ENCODE results near the gene LMX1A. TPM values are rescaled to one million over a fixed set of nuclear protein-coding genes. Genes with fewer than 3 reads are reported as not detected.

LMX1A gene
- total and polyA plus RNA-seq, 5 donors = not detected

DNA sequence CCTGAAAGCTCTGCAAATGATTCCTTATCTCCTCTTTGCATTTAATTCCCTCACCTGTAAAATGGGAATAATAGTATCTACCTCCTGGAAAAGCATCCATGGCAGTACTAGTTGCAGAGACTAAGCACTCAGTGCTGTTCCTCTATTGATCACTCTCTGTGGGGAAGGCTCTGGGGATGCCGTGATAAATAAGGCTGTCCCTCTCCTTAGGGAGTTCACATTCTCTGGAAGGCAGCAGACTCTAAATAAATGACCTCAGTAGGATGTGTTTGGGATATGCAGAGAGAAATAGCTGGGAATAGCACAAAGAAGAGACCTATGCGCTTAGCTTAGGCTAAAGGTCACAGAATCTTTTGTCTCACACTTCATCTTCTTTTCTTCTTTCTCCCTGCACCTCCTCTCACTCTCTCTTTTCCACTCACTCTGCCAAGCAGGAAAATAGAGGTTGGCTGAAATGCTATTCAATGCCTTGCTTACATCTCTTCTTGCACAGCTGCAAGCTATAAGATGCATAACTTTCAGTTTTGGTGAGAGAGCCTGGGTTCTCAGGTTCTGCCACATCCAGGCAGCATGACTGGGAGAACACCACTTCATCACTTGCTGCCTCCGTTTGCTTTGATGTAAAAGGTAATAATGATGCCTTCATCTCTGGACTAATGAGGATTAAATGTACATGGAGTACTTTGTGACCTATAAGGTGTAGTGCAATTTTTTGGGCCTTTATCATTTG lies 101.5 kb downstream of the LMX1A start:
- ATAC-seq = no peak
- intact Hi-C loops (cut with DNase I) = no loop called here
- no peak overlapping the region for H3K27ac ChIP-seq (ENCODE audit: low read length)
- no peaks in the 10 kb centered on the region for H3K9me3 ChIP-seq (ENCODE audit: control insufficient read depth, low read length)
- 54% methylated on average over 3 of the region's 3 CpGs for WGBS
- H3K4me1 ChIP-seq (ENCODE audit: control insufficient read depth, insufficient read depth, low read length) = no peaks in the 10 kb centered on the region
- peaks cover 4% of the 10 kb centered on the region for H3K27me3 ChIP-seq (ENCODE audit: control insufficient read depth, insufficient read depth)
- no peak for DNase-seq
- no peak overlapping the region for H3K4me3 ChIP-seq (ENCODE audit: low read length)

DNA sequence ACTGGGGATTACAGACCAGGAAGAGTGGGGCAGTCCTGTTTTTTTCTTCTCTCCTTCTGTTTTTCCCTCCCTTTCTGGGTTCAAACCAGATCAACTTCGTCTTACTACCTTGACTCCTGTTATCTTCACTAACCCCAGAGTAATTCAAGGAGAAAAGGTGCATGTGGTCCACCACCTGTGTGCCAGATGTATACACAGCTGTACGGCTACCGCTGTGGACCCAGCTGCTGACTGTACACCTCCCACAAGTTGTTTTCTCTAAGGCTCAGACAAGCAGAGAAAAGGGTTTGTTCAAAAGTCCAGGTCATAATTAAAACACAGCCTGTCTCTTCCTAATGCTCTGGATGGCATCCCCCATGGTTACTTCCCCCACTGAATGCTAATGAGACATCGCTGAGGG lies 102.1 kb downstream of the LMX1A start:
- Histone ChIP-seq H3K27me3 (ENCODE audit: control insufficient read depth, insufficient read depth) (peaks cover 4% of the 10 kb centered on the region), H3K4me1 (ENCODE audit: control insufficient read depth, insufficient read depth, low read length) (no peaks in the 10 kb centered on the region), H3K9me3 (ENCODE audit: control insufficient read depth, low read length) (no peaks in the 10 kb centered on the region), H3K4me3 (ENCODE audit: low read length) (no peak overlapping the region), H3K27ac (ENCODE audit: low read length) (no peak overlapping the region)
- ATAC-seq (no peak), DNase-seq (no peak)
- 77% methylated on average over 4 of the region's 4 CpGs for WGBS
- intact Hi-C loops (cut with DNase I) = no loop called here

DNA sequence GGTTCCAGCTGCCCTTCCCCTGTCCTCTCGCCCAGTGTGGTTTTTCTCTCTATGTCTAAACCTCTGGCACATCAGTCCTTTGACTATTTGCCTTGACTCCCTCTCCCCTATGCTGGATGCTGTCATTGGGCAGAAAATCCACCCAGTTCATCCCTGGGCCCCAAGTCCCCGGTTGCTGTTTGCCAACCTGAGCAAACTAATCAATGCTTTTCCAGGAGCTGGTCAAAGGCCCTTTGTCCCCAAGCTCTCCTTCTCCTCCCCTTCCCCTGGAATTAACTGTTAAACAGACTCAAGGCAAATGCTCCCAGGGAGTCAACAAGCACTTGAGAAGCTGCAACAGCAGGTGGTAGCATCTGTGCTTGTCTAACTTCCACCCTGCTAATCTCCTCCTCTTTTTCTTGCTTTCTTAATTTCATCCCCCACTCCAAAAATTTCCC lies 102.7 kb downstream of the LMX1A start:
- 42% methylated on average over 2 of the region's 2 CpGs for WGBS
- DNase-seq (no peak), ATAC-seq (no peak)
- H3K27me3 ChIP-seq (ENCODE audit: control insufficient read depth, insufficient read depth) = peaks cover 4% of the 10 kb centered on the region
- H3K4me1 ChIP-seq (ENCODE audit: control insufficient read depth, insufficient read depth, low read length) = no peaks in the 10 kb centered on the region
- H3K4me3 ChIP-seq (ENCODE audit: low read length) = no peak overlapping the region
- H3K9me3 ChIP-seq (ENCODE audit: control insufficient read depth, low read length) = no peaks in the 10 kb centered on the region
- intact Hi-C loops (cut with DNase I) = no loop called here
- H3K27ac ChIP-seq (ENCODE audit: low read length) = no peak overlapping the region

DNA sequence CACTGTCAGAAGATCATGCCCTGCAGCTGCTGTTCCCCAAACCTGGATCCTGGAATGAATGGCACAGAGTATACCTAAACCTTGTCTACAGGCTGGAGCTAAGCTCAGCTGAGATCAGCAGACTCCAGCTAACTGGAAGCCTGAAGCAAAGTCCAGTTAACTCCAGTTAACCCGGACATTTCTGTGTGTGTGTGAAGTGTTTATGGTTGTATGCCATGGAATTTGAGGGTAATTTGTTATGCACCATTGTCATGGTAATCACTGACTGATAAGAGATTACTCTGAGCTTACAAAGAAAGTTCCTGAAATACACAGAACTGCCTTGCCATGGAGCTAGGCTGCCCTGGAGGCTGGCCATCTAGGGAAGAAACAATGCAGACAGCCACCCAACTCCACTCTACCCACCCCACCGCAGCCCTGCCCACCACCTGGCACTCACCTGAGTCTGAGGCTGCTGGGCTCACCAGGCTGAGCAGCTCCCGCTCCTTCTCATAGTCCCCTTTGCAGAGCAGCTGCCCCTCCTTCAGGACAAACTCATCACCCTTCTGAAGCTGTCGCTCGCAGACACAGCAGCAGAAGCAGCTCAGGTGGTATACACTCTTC lies 107.4 kb downstream of the LMX1A start:
- no peaks in the 10 kb centered on the region for H3K9me3 ChIP-seq (ENCODE audit: control insufficient read depth, low read length)
- H3K27ac ChIP-seq (ENCODE audit: low read length) = no peak overlapping the region
- intact Hi-C loops (cut with DNase I) = no loop called here
- no peaks in the 10 kb centered on the region for H3K4me1 ChIP-seq (ENCODE audit: control insufficient read depth, insufficient read depth, low read length)
- no peak for DNase-seq
- H3K27me3 ChIP-seq (ENCODE audit: control insufficient read depth, insufficient read depth) = no peaks in the 10 kb centered on the region
- no peak overlapping the region for H3K4me3 ChIP-seq (ENCODE audit: low read length)
- ATAC-seq = no peak
- WGBS = 79% methylated on average over 5 of the region's 5 CpGs

DNA sequence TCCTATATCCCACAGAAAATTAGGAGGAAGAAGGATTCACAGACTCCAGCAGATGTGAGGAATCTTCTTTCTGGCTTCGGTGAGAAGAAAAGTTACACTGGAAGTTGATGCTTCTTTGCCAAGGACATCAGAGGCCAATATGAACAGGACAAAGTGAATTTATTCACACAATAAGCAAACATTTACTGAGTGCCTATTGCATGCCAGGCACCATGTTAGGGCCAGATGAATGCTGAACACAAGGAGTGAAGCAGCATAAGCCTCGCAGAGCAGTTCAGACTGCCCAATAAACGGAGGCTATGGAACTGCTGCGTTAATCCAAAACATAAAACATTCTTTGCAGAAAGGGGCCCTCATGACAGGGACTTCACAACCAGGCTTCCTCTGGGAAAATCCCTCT lies 114.6 kb downstream of the LMX1A start:
- Histone ChIP-seq H3K4me3 (ENCODE audit: low read length) (no peak overlapping the region), H3K27me3 (ENCODE audit: control insufficient read depth, insufficient read depth) (peaks cover 2% of the 10 kb centered on the region), H3K4me1 (ENCODE audit: control insufficient read depth, insufficient read depth, low read length) (no peaks in the 10 kb centered on the region), H3K9me3 (ENCODE audit: control insufficient read depth, low read length) (no peaks in the 10 kb centered on the region), H3K27ac (ENCODE audit: low read length) (no peak overlapping the region)
- DNase-seq = no peak
- WGBS = 87% methylated on average over 4 of the region's 4 CpGs
- intact Hi-C loops (cut with DNase I) = no loop called here
- ATAC-seq = no peak

DNA sequence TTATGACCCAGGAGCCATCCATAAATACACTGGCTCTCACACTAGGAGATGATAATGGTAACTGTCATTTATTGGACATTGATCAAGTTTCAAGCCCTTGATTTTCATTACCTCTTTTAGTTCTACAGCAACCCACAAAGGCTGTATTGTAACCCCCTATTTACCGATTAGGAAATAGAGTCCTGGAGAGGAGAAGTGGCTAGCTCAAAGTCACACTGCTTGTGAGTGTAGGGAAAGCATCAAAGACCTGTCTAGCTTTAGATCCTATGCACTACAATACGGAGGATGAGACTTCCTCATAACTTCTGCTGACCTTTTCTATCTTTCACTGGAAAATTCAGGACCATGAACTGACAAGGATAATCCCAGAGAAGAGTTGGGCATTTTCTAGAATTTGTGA lies 115.2 kb downstream of the LMX1A start:
- DNase-seq = no peak
- Histone ChIP-seq H3K9me3 (ENCODE audit: control insufficient read depth, low read length) (no peaks in the 10 kb centered on the region), H3K4me3 (ENCODE audit: low read length) (no peak overlapping the region), H3K27ac (ENCODE audit: low read length) (no peak overlapping the region), H3K27me3 (ENCODE audit: control insufficient read depth, insufficient read depth) (peaks cover 2% of the 10 kb centered on the region), H3K4me1 (ENCODE audit: control insufficient read depth, insufficient read depth, low read length) (no peaks in the 10 kb centered on the region)
- no peak for ATAC-seq
- intact Hi-C loops (cut with DNase I) = no loop called here
- WGBS = 82% methylated on average over 2 of the region's 2 CpGs

DNA sequence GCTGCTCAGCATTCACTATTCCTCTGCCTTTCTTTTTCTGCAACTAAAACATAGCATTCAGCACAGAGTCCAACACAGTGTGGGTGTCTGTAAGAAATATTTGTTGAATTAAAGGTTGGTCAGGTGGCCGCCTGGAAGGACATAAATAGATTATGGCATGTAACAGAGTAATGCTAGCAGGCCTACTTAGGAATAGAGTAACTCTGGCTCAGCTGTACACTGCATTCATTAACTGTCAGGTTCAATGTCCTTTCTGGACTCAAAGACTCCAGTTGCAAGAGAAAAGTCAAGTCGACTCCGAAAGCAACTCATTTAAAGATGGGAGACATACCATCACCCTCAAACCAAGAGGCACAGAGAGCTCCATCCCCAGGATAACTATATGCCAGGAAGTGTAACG lies 116.0 kb downstream of the LMX1A start:
- 33% methylated on average over 4 of the region's 4 CpGs for WGBS
- H3K27ac ChIP-seq (ENCODE audit: low read length) = no peak overlapping the region
- no peak for DNase-seq
- H3K4me1 ChIP-seq (ENCODE audit: control insufficient read depth, insufficient read depth, low read length) = no peaks in the 10 kb centered on the region
- peaks cover 2% of the 10 kb centered on the region for H3K27me3 ChIP-seq (ENCODE audit: control insufficient read depth, insufficient read depth)
- intact Hi-C loops (cut with DNase I) = no loop called here
- no peaks in the 10 kb centered on the region for H3K9me3 ChIP-seq (ENCODE audit: control insufficient read depth, low read length)
- no peak for ATAC-seq
- no peak overlapping the region for H3K4me3 ChIP-seq (ENCODE audit: low read length)

DNA sequence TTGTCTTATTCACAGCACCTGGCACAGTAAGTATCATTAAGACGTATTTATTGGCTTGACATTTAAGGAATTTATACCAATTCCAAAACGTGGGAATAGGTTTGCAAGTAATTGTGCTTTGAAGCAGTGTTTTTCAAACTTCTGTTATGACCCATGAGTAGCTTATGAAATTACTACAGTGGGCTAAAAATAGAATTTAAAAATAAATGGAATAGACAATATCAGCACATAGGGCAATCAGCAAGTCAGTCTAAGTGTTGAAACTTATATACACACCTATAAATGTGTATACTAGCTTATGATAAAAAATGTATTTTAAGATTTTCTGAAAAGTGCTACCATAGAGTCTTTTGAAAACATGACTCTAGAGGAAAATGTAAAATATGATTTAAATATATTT lies 116.6 kb downstream of the LMX1A start:
- Histone ChIP-seq H3K27me3 (ENCODE audit: control insufficient read depth, insufficient read depth) (peaks cover 2% of the 10 kb centered on the region), H3K4me3 (ENCODE audit: low read length) (no peak overlapping the region), H3K9me3 (ENCODE audit: control insufficient read depth, low read length) (no peaks in the 10 kb centered on the region), H3K27ac (ENCODE audit: low read length) (no peak overlapping the region), H3K4me1 (ENCODE audit: control insufficient read depth, insufficient read depth, low read length) (peaks cover 2% of the 10 kb centered on the region)
- 37% methylated on average over 2 of the region's 2 CpGs for WGBS
- ATAC-seq (no peak), DNase-seq (no peak)
- intact Hi-C loops (cut with DNase I) = no loop called here

DNA sequence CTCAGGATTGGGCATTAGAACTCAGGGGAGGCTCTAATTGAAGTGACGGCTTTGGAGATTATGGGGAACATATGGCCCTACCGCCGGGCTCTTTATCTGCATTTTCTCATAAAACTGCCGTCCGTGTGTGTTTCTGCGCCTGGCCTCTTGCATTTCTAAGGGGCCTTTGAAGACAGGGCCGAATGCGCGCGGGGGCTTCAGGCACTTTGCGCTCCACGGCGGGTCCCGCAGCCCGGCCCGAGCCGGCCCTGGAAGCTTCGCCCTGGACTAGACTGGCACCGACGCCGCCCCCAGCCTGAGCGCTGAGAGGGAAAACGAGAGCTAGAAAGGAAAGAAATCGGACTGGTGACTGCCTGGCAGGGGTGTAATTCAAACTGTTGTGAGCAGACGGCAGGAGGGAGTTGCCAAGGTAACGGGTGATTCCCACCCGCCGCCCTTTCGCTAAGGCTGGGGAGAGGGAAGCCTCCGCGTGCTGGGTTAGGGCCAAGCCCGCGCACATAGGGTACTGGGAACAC lies 120.7 kb downstream of the LMX1A start:
- H3K27ac ChIP-seq (ENCODE audit: low read length) = no peak overlapping the region
- ATAC-seq = peak; percentile 36
- DNase-seq = peak in 1 of 3 donors; percentile 34
- peaks cover 2% of the 10 kb centered on the region for H3K4me1 ChIP-seq (ENCODE audit: control insufficient read depth, insufficient read depth, low read length)
- intact Hi-C loops (cut with DNase I) = no loop called here
- H3K4me3 ChIP-seq (ENCODE audit: low read length) = peak overlapping the region; percentile 31
- peaks cover 4% of the 10 kb centered on the region for H3K27me3 ChIP-seq (ENCODE audit: control insufficient read depth, insufficient read depth)
- 1% methylated on average over 33 of the region's 33 CpGs for WGBS
- H3K9me3 ChIP-seq (ENCODE audit: control insufficient read depth, low read length) = no peaks in the 10 kb centered on the region

DNA sequence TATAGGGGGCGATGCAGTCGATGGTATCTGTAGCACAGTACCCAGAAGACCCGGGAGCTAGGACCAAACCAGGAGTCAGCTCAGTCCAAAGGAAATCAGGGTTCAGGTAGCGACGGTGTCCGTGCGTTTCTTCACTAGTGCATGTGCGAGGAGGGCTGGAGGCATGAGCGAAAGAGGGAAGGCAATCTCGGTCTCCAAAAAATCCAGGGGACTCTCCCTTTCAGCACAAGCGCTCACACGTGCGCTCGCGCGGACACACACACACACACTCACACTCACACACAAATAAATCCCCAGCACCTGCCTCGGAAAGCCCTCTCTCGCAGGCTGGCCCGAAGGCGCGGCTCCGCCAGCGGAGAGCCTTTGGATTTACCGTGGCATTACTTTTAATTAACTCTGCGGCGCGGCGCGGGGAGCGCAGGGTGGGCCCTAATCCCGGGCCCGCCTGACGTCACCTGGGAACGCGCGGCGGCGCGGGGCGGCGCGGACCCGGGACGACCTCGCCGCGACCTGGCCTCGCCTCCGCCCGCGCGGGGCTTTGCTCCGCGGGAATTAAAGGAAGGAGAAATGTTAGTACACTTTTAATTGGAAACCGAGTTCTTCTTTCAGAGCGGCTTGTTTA lies 121.2 kb downstream of the LMX1A start:
- peaks cover 2% of the 10 kb centered on the region for H3K4me1 ChIP-seq (ENCODE audit: control insufficient read depth, insufficient read depth, low read length)
- DNase-seq (peak in 2 of 3 donors; percentile 34 to 45), ATAC-seq (peak in 1 of 2 donors; percentile 58)
- intact Hi-C loops (cut with DNase I) = no loop called here
- peaks cover 4% of the 10 kb centered on the region for H3K27me3 ChIP-seq (ENCODE audit: control insufficient read depth, insufficient read depth)
- peak overlapping the region; percentile 31 for H3K4me3 ChIP-seq (ENCODE audit: low read length)
- WGBS = 2% methylated on average over 56 of the region's 56 CpGs
- no peak overlapping the region for H3K27ac ChIP-seq (ENCODE audit: low read length)
- no peaks in the 10 kb centered on the region for H3K9me3 ChIP-seq (ENCODE audit: control insufficient read depth, low read length)

DNA sequence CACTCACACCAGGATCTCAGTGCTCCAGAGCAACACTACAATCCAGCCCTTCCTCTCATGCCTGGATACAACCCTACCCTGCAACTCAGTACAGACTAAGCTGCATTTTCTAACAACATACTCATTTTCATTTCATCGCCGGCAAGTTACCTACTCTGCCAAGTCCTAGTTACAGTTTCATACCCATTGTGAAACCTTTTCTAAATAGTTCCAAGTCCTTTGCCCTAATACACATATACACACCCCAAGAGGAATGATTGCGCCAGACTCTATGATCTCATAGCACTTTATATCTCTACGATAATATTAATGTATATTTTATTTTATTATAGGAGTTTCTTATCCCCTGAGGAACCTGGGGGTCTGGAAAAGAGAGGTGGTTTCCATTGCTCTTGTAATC lies 122.4 kb downstream of the LMX1A start:
- WGBS = 89% methylated on average over 4 of the region's 4 CpGs
- ATAC-seq = no peak

More for the DNA sequence above, 122.4 kb downstream of the LMX1A start:
- Histone ChIP-seq H3K9me3 (ENCODE audit: control insufficient read depth, low read length) (no peaks in the 10 kb centered on the region), H3K4me1 (ENCODE audit: control insufficient read depth, insufficient read depth, low read length) (peaks cover 2% of the 10 kb centered on the region), H3K27me3 (ENCODE audit: control insufficient read depth, insufficient read depth) (peaks cover 4% of the 10 kb centered on the region), H3K4me3 (ENCODE audit: low read length) (no peak overlapping the region), H3K27ac (ENCODE audit: low read length) (no peak overlapping the region)
- intact Hi-C loops (cut with DNase I) = no loop called here
- no peak for DNase-seq

All from right cardiac atrium (tissue), 5 donors.